T-helper 9 cell (primary cell): Measurements from ENCODE around the gene SIPA1L2.

ENCODE experiments used
- DNase-seq: peaks from one replicate; pipeline ENCODE4 v3.0.0-alpha.2; 2020
- total RNA-seq, 2 donors: gene quantifications; one replicate each; lab custom pipeline; 2026; lab: John Stamatoyannopoulos, UW

Gene SIPA1L2, protein sequence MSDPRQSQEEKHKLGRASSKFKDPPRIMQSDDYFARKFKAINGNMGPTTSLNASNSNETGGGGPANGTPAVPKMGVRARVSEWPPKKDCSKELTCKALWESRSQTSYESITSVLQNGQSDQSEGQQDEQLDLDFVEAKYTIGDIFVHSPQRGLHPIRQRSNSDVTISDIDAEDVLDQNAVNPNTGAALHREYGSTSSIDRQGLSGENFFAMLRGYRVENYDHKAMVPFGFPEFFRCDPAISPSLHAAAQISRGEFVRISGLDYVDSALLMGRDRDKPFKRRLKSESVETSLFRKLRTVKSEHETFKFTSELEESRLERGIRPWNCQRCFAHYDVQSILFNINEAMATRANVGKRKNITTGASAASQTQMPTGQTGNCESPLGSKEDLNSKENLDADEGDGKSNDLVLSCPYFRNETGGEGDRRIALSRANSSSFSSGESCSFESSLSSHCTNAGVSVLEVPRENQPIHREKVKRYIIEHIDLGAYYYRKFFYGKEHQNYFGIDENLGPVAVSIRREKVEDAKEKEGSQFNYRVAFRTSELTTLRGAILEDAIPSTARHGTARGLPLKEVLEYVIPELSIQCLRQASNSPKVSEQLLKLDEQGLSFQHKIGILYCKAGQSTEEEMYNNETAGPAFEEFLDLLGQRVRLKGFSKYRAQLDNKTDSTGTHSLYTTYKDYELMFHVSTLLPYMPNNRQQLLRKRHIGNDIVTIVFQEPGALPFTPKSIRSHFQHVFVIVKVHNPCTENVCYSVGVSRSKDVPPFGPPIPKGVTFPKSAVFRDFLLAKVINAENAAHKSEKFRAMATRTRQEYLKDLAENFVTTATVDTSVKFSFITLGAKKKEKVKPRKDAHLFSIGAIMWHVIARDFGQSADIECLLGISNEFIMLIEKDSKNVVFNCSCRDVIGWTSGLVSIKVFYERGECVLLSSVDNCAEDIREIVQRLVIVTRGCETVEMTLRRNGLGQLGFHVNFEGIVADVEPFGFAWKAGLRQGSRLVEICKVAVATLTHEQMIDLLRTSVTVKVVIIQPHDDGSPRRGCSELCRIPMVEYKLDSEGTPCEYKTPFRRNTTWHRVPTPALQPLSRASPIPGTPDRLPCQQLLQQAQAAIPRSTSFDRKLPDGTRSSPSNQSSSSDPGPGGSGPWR (N-terminal part only)
- 6.2 to 14.0 reads per million in 2 donors for total RNA-seq

DNA sequence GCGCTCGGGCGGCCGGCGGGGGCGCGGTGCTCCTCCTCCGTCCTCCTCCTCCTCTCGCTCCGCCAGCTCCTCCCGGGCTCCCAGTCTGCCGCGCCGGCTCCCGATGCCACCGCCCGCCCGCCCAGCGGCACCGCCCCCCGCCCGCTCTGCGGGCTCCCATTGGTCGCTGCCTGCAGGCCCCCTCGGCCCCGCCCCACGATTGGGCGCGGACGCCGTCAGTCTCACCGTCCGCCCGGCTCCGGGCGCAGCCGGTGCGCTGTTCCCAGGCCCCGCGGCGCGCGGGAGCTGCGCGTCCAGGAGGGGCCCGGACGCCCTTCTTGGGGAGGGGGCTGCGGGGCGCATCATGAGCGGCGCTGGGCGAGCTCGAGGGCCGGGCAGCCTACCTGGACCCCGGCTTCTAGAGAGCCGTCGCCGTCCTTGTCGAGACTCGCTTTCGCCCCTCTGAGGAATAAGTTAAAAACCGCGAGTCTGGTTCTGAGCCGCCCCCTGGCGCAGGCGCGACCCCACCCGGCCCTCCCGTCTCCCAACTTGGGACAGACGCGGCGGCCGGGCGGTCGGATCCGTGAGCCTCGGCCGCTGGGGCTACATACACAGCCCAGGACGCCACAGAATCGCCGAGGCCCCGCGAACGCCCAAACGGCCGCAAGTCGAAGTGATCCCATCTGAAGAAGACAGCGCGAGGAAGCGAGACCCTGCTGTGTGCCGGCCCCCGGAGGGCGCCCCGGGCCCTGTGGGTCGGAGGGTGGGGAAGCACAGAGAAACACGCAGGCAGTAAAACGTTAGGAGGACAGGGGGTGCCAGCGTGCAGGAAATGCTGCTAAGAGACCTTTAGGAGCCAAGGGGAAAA lies at the start of gene SIPA1L2:
Gene SIPA1L2 (minus strand): TSS at position 87 of the 847 bp plus-strand sequence. CDS start 114,794 bp downstream, outside the sequence.
- DNase-seq: peak; percentile 78

DNA sequence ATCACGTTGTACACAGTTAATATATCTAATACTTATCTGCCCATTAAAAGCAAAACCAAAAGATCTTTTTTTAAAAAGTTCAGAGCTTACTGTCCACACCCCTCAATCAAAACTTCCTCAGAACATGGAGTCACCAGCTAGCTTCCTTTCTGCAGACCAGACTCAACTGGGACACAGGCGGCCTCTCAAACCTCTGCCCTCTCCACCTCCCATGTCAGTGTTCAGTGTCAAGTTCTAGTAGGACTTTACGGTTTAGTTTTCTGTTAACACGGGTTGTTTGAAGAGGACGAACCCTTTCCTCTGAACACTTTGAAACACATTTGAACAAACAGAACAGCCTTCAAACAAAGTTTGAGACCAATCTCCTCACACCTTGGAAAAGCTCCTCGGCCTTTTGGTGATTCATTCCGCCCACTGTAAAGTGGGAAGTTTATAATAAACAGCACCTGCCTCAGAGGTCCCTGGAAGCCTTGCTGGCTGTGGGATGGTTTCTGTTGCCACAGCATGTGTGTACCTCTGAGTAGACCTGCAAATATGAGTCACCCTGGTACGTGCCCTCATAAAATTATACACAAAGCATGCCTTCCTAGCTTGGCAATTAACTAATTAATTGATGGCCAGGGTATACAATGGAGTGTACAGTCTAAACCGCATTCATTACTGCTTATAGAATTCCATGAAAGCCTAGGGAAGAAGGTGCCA lies 48.4 kb upstream of the SIPA1L2 start:
- no peak for DNase-seq

DNA sequence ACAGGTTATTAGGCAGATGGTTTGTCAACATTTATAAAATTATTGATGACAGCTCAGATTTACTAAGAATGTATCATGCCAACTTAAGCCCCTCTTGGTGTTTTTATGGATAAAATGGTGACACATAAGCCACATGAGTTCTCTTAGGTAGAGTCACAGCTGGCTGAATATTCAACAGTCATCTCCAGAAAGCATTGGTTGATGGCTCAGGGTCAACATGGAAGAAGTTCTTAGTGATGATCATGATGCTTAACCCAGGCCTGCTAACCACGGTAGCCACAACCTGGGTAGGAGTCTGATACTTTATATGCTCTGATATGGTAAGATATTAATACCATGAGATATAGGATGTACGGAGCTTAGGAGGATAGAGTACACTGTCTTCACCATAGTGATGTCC lies 46.4 kb upstream of the SIPA1L2 start:
- DNase-seq: no peak

DNA sequence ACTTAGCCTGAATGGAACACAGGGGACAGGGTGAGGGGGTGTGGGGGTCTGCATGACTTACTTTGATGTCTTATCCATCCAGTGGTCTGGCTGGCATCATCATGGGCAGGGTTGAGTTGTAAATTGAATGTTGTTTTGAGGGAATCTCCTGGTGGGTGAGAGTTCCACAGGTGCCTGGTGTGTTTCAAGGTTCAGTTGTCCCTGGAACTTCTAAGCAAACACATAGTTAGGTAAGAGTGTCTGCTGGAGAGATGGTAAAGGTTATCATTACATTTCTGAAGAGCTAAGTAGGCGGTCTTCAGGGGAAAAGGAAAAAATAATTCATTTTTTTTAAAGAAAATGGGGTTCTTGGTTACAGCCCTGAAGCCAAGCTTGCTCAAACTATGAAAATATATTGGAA lies 46.0 kb upstream of the SIPA1L2 start:
- DNase-seq: no peak

DNA sequence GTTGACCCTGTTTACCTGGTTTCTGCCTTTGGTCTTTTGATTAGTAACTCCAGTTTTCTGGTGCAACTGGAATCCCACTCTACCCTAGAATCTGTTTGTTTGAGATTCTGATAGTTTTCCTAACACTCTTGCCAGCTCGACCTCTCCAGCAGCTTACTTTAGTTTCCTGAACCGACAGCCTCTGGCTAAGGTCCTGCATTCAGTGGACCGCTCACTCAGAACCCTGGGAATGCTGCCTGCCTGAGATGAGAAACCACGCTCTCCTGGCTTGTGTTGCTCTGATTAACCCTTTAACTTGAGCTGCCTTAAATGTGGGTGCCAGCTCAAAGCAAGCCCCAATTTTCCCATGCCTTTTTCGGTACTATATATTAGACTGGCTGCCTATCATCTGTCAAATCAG lies 45.3 kb upstream of the SIPA1L2 start:
- DNase-seq: no peak

DNA sequence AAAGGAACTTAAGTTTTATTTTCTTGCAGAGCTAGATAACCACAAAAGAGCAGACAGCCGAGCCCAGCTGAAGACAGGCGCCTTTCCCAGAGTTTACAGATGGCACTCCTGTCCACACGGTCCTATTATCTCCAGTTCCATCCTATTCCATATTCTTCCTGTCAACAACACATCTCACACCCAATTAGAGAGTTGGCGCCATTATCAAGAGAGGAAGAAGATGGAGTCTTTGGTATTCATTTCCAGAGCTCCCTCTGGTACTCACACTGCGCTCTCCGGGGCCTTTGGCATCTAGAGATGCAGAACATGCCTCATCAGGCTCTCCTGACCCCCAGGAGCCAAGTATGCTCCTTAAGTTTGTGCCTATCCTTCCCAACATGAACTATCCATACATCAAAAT lies 43.3 kb upstream of the SIPA1L2 start:
- DNase-seq: no peak

DNA sequence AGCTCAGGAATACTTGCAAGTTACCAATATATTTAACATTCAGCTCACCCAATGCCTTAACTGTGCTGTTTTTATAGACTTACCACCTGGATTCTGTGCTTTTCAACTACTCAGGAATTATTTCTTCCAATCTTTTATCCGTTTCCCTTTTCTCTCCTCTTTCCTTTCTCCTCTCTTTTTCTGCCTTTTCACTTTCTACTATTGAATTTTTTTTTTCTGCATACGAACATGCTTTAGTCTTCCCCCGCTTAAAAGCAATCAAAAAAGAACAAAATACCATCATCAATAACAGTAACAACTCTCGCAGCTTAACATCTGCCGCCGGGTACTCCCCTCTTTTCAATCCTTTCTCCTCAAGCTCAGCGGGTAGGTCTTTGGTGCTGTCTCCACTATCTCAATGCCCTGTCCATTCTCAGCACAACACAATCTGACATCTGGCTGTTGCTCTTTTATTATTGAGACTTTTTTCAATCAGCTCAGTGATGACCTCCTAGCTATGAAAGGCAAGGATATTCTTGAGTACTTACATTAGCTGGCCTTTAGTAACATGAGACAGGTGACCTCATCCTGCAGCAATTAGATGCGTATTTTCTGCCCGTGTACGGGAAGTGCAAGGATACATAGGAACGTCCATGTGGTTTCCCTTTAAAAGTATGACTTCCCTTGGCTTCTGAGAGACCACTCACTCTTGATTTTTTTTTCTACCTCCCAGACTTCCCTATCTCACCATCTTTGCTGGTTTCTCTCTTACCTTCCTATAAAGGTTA lies 40.2 kb upstream of the SIPA1L2 start:
- no peak for DNase-seq

DNA sequence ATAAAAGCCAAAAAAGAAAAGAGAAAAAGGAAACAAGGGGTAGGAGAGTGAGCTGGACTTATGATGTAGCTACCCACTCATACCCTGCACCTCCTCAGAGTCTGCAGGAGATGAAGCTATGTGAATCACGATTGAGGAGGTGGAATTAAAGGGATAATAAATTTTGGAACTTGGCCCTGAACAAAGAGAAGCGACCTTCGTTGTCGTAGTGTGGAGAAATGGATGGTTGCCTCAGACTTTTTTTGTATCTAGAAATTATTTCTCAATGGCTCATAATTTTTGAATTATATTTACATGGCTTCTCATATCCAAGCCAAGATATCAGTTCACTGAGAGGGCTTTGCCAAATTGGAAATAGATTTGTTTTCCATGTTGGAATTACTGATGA lies 37.8 kb upstream of the SIPA1L2 start:
- DNase-seq: no peak

DNA sequence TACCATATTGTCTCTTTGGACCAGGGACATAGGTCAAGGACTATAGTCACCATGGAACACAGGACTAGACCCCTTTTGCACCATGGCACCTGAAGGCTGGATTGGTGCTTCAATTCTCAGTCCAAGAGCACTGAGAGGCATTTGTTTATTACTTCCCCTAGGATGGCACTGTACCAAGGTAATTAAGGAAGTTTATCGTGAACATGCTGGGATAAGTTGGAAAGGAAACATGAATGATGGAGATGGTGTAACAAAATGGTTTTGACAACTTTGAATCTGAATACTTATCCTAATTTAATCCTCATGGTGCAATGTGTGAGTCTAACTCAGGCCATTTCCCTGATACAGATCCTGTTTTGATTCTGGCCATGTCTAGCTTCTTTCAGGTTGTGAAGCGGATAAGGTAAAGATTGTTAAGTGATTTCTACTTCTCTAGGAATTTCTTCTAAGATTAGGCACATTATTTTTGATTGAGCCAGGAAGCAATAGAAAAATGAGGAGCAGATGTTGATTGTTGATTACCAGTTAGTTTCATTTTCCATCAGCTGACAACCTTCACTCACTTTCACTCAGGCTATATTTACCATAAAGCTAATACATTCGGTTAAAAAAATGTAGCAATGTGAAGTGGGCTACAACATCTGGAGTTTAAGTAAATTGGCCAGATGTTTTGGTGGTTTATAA lies 37.3 kb upstream of the SIPA1L2 start:
- DNase-seq: no peak

DNA sequence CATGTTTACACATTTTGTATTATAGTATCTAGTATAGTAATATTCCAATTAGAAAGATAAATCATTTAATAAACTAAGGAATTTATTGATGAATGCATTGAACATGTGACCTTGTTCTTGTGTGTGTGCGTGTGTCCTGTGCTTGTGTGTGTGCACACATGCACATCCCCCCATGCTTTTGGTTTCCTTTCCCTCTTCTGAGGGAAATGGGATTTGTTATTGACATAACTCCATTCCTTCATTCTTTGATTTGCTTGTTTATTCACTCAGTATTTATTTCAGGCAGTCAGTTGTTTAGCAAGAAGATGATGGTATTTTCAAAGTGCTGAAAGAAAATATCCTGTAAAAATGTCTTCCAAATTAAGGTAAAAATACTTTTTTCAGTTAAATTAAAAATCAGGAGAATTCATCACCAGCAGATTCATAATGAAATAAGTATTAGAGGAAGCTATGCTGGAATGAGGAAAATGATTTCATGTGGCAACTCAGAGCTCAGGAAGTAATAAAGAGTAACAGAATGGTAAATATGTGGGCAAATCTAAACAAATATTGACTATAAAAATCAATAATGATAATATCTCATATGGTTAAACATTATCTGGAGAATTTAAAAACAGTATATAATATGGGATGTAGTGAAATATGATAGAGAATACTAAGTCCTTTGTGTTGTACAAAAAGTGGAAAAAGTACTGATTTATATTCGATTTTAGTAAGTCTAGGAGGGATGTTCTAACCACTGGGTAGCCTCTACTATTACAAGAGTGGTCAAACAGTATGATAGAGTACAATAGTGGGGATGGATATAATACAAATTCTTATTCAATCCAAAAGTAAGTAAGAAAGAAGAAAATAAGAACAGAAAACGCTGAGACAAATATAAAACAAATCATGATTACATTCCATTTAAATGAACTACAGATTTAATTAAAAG lies 35.2 kb upstream of the SIPA1L2 start:
- no peak for DNase-seq

DNA sequence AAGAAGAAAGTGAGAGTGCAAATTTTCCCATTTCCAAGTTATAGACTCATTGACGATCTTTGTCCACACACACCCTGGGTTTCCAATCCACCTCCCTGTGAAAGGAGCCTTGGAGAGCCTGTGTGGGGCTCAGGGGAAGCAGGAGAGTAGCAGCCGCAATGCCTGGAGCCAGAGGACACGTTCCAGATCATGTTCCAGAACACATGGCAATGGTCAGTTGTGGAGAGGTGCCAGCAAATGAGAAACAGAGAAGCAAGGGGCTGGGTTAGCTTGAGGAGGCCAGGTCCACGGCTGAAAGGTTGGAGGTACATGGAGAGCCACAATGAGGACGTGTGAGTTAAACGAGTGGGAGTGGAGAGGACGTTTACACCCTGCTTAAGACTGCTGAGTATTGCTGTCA lies 33.0 kb upstream of the SIPA1L2 start:
- no peak for DNase-seq

DNA sequence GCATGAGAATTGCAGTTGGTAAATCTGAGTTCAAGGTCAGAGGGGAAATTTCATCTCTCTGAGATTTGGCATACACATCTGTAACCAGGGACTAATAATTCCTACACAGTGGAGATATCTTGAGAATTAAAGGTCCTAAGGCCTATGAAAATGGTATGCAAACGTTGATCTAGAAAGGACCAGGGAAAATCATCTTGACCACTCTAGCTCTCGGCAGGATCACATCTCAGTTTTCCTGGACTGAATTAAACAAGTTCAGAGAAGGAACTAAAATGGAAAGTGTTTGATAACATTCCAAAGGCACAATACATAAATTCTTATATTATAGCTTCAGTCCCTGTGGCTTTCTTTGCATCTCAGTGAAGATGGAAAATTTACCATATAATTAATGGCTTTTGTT lies 28.5 kb upstream of the SIPA1L2 start:
- DNase-seq: no peak

DNA sequence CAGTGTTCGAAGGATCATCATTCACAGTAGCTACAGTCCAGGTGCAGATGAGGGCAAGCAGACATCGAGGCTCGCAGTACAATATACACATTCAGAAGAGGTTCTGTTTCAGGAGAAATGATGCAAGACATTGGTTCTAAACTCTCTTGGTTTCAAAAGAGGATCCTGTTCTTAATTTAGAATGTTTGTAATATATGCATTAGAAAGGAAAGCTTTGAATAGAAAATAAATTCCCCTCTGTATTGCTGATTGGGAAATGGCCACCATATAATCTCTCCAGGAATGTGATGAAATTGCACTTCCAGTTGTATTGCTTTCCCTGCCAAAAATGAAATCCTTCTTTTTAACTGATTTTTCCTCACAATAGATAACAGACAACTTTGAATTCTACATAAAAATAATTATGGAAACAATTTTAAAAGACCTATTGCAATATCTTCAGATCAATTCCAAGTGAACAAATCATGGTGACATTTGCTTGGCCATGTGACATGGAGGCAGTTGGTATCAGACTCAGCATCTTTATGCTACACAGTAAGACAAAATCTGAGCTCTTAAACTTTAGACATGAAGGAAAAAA lies 27.6 kb upstream of the SIPA1L2 start:
- no peak for DNase-seq

DNA sequence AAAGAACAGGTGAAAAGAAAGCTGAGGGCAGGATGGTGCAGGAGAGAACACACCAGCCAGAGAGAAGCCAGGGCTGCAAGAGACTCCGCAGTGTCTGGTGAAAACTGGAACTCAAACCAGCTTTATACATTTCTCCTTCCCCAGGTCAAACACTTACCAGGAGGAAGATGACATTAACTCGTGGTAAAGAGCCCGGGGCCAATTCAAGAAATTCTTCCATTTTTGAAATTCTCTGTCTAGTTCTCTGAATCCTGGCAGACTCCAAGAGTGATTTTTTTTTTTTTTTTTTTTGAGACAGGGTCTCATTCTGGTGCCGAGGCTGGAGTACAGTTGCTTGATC lies 25.8 kb upstream of the SIPA1L2 start:
- no peak for DNase-seq

DNA sequence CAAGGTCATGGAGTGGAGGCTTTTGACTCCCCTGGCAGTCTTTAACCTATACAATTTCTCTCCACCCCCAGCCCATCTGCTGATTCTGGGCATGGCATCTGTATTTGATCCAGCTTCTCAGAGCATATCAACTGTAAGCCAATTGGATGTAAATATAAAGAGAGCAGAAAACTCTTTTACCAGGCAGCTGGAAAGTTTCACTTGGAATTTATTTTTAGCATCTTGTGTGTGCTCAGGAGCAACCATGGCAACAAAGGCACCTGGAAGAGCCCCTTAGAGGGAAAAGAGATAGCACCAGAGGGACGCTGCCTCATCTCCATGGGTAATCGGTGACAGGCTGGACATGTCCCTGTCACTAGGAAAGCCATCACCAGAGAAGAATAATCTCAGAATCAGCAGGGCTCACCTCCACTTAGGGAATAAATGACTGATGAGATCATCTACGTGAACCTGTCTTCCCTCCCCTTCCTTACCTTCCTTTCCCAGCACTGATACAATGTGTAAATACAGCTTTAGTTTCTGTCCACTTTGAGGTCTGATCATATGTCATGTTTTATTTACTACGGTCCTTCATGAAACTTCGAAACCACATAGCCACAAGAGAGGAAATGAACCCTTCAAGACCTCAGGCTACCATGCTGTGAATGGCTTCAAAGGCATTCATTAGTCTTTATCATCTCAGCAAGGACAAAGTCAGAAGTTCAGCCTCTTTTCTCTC lies 25.3 kb upstream of the SIPA1L2 start:
- DNase-seq: no peak

DNA sequence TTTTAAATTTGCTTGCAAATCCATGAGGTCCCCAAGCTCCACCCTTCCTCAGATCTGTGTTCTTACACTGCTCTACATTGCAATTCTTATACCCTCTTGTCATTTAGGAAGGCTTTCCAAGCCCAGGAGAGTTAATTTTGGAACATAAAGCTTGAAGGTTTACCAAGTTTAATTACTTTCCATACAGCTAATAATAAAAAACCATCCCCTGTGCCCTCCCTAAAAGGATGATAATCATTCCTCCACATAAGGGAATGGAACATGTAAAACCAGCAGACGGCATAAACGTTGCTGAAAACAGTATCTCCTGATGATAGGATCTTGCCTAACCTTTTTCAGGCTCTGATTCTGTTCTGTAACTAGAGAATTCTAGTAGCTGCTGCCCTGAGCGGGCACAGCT lies 23.9 kb upstream of the SIPA1L2 start:
- no peak for DNase-seq

DNA sequence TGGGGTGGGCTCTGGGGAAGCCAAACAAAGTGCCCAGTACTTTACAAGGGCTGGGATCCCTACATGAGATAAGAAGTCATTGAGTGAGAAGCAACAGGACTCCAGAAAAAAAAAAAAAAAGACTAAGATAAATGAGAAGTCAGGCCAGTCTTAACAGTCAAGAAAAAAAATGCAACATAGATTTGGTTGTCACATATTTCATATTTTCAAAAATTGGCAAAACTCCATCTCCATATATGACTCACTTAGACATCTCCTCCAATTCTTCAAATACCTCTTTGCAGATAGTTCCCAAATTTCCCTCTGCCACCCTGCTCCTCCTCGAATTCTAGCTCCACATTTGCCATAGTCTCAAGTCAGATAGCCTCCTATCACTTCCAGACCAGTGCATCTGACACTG lies 20.9 kb upstream of the SIPA1L2 start:
- no peak for DNase-seq

DNA sequence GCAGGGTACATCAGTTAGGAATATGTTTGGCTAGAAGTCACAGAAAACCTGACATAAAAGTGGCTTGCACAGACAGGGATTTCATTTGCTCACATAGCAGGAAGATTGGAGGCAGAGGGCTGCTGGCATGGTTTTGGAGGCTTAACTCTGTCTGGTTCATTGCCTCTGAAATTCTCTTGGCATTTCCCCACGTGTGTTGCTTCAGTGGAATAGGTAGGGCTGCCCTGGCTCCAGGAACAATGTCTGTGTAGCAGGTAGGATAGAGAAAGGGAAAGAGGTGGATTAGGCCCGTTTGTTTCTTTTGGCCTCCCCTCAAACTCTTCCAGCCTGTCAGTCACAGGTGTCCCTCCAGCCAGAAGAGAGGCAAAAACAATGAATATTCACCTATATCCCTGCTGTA lies 20.5 kb upstream of the SIPA1L2 start:
- no peak for DNase-seq
